ENCODE results near the gene TMEM184A.

TMEM184A gene

DNA sequence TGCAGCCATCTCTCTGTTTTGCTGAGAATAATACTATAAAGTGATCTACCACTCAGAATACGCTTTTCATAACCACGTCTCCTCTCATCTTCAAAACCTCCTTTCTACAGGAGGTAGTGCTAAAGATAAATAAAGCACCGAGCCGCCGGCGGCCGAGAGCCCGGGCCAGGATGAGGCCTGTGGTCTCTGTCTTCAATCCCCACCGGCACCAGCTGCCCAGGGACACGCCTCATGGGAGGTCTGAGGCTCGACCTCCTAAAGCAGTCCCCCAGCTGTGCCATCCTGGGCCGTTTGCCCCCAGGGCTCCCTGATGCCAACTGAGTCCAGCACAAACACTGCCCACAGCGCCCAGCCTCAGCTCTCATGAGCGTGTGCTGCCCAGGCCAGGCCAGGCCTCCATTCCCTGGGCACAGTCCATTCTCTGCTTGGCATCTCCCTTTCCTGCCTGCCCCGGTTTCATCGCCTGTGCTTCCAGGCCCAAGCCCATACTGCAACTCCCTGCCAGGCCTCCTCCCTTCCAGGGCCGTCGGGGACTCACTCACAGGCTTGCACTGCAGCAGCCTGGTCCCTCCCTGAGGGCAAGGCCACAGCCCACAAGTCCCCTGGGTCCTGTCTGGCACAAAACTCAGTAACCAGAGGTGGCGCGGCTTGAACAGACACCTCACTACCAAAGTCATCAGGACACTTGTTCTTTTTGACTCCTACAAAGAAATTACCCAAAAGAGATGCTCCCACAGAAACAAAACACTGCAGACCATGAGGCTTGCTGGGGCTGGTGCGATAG is 54.3 kb downstream of the TMEM184A start:
- no peak for DNase-seq (ENCODE audit: low read depth in 3 of 3)

DNA sequence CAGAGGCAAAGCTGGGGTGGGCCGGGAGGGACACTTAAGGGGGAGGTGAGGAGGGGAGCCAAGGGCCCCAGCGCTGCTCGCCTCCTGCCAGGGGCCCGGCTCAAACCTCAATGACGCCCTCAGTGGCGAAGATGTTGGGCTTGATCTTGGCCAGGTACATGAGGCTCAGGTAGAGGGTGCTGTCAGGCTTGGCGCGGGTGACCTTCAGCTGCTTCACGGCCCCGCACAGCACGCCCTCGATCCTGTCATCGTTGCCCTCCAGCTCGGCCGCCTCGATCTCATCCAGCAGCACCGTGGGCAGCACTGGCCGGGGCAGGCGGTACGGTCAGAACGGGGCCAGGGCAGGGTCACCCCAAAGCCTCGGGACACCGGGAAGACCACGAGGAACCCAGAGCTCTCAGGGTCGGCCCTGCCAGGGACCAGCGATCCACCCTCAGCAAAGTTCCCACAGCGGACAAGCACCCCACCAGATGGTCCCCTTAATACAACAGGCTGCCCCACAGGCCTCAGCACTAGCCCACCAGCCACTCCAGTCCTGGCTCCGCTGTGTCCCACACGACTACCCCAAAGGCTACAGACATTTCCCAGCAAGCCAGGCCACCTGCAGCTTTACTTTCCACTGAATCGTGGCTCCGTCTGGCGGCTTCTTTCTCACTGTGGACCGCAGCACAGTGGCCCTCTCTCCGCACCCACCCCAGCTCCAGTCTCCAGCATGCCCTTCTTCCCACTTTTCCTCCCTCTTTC is 55.8 kb downstream of the TMEM184A start:
- no peak for DNase-seq (ENCODE audit: low read depth in 3 of 3)

DNA sequence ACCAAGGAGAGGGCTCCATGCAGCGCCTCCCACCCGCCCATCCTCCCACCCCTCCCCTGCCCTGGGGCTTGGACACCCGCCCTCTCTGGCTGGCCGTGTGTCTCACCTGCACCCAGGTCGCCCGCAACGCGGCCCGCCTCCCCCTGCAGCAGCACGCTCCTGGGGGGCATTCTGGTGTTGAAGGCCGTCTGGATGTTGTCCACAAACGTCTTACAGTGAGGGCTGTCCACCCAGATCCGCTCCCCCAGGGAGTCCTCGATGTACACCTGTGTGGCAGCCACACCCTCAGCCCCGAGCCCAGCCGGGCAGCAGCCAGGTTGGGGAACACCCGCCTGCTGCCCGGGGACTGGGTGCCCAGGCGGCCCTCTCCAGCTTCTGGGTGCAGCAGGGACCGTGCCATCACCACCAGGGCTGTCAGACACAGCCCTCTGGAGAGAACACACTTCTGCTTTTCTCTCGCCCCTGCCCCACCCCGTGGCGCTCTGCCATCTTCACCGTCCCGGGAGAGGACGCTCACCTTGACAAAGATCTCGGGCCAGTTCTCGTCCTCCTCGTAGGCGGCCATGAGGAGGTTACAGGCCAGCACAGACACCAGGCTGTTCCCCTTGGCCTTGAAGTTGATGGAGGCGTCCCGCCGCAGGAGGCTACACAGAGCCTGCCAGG is 56.5 kb downstream of the TMEM184A start:
- DNase-seq (ENCODE audit: low read depth in 3 of 3), result no peak

DNA sequence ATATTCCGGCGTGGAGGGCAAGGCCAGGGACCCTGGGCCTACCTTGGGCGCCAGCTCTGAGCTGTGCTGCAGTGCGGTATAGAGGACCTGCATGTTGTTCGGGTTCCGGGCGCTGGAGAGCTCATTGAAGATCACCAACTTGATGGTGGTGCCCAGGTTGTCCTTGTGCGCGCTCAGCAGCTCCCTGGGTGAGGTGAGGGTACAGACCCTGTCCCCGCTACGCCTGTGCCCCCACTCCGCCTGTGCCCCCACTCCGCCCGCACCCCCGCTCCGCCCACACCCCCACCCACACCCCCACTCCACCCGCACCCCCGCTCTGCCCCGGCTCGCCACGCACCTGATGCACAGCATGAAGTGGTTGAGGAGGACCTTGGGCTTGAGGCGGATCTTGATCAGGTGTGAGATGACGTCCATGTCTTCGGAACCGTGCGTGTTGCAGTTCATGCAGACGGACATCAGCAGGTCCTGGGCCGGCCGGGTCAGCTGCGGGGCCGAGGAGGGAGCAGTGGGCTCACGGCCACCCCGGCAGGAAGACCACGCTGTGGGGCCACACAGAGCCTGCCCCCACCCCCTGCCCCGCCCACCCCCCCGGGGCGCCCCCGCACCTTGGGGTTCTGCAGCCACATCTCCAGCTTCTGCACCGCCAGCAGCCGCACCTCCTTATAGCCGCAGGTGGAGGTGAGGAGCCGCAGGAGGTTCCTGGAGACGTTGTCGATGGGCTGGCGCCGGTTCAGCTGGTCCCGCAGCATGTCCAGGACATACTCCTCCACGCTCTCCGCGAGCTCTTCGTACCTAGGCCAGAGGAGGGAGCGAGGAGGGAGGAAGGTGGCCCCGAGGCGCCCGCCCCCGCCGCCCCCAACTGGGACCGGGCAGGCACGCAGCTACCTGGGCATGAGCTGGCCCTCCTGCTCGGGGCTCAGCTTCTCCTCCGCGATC is 57.4 kb downstream of the TMEM184A start:
- DNase-seq (ENCODE audit: low read depth in 3 of 3), result no peak

DNA sequence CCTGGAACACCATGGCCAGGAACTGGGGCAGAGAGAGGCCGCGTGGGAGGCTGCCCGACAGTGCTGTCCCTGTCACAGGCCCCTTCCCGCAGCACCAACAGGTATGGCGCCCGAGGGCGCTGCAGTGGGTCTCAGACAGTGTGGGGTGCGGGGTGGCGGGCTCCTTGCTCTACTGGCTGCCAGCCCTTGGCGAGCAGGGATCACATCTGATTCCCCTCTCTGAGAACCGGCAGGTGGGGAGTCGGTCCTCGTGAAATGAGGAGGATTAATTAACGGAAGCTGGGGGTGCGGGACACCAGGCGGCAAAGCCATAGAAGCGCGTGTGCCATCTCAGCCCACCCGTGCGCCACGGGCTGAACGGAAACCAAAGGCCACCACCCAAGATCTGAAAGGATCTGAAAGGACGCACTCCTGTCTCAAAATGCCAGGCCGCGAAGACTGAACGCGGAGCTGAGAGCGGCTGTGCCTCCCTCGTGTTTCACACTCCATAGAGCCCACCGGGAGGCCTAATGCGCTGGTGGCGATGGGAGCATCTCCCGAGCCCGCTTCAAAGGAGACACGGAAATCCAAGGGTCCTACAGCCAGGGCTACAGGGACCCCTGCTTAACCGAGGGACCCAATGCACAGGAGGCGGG is 58.6 kb downstream of the TMEM184A start:
- no peak for DNase-seq (ENCODE audit: low read depth in 3 of 3)

- DNase-seq (ENCODE audit: low read depth in 3 of 3), result no peak
Observed at GRCh38 chr7:1496531-1497292, 59.3 kb downstream of the TMEM184A start.

DNA sequence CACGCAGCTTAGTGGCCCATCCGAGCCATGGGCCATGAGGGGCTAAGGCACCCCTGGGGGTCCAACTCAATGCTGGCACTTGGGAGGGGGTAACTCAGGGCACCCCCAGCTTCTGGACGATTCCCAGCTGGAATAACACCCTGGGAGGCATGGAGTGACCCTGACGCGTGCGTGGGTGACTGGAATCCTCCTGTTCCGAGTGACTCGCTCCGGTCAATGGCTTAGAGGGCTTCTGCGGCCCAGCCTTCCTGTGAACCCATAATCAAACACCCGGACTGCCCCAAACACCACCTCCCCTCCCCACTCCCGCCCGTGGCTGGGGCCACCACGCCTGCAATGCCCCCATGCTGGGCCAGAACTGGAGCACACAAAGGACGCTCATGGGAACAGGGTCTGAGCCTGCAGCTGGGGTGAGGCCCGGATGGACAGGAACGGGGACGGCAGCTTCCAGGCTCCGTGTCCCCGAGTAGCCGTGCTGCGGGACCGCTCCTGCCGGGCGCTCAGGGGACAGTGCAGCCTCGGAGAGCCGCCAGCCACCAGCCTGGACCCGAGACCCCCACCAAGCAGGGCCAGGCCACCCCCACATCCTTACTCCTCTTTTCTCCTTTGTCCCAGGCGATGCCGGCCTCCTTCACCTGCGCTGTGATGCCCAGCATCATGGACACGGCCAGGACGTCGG is 60.3 kb downstream of the TMEM184A start:
- no peak for DNase-seq (ENCODE audit: low read depth in 3 of 3)

DNA sequence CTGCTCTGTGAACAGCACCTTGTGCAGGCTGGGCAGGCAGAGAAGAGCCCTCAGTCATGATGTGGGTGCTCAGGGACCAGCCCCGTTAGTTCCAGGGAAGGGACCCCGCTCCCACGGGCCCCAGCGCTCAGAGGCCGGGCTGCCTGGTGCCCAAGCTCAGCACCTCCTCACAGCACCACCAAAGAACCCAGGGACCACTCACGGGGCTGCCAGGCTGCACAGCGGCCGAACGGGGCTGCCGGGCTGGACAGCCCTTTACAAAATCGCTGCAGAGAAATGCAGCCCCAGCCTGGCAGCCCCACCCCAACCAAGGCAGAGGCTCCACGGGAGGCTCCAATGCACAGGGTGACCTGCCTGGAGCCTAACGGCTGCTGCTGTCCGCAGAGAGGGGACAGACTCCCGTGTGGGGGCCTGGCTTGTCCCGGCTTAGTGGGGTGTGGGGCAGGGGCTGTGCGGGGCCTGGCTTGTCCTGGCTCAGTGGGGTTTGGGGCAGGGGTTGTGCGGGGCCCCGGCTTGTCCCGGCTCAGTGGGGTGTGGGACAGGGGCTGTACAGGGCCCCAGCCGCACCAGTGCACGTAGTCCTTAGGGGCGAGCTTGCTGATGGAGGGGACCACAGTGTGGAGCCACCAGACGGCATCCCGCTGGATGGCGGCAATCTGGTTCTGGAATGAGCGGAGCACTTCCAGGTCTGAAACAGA is 61.0 kb downstream of the TMEM184A start:
- no peak for DNase-seq (ENCODE audit: low read depth in 3 of 3)

GRCh38 chr7:1494447-1494846 is 61.6 kb downstream of the TMEM184A start:
- no peak for DNase-seq (ENCODE audit: low read depth in 3 of 3)

GRCh38 chr7:1493571-1493970 is 62.4 kb downstream of the TMEM184A start:
- no peak for DNase-seq (ENCODE audit: low read depth in 3 of 3)

GRCh38 chr7:1493129-1493528 is 62.9 kb downstream of the TMEM184A start:
- DNase-seq (ENCODE audit: low read depth in 3 of 3), result no peak

DNA sequence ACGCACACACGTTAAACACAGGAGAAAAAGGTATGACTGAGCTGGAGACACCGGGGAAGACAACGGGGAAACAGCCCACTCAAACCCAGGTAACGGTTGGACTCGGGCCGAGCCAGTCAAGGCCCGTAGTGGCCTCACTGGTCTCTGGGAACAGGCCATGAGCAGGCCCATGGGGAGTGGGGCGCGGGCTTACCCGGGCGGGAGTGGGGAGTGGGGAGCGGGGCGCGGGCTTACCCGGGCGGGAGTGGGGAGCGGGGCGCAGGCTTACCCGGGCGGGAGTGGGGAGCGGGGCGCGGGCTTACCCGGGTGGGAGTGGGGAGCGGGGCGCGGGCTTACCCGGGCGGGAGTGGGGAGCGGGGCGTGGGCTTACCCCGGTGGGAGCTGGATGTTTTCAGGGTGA is 63.4 kb downstream of the TMEM184A start:
- DNase-seq (ENCODE audit: low read depth in 3 of 3), result no peak
